Ishikawa (cell line): ENCODE results near the gene BMF.
A peak's percentile ranks its signal among the peaks of the same experiment; 100 is the strongest.

Source experiments
- CEBPB ChIP-seq: IDR thresholded peaks from 2 replicates; pipeline ENCODE4 v1.6.1; 2012
- CREB1 ChIP-seq: IDR thresholded peaks from 2 replicates; pipeline ENCODE4 v1.6.1; 2012; ENCODE audit warnings: low read depth
- EGR1 ChIP-seq: IDR thresholded peaks from 2 replicates; pipeline ENCODE4 v1.6.1; 2012
- EP300 ChIP-seq: IDR thresholded peaks from 2 replicates; pipeline ENCODE4 v1.6.1; 2012; ENCODE audit warnings: borderline replicate concordance
- FOXM1 ChIP-seq: IDR thresholded peaks from 2 replicates; pipeline ENCODE4 v1.6.1; 2012; ENCODE audit warnings: low read depth, borderline replicate concordance
- MAX ChIP-seq: IDR thresholded peaks from 2 replicates; pipeline ENCODE4 v1.6.1; 2012
- NFIC ChIP-seq: IDR thresholded peaks from 2 replicates; pipeline ENCODE4 v1.6.1; 2012
- RAD21 ChIP-seq: IDR thresholded peaks from 2 replicates; pipeline ENCODE4 v1.6.1; 2012; ENCODE audit warnings: low read depth
- REST ChIP-seq: IDR thresholded peaks from 2 replicates; pipeline ENCODE4 v1.6.1; 2012; ENCODE audit warnings: low read depth, mild to moderate bottlenecking
- TAF1 ChIP-seq: IDR thresholded peaks from 2 replicates; pipeline ENCODE4 v1.6.1; 2012; ENCODE audit warnings: low read depth, mild to moderate bottlenecking
- TCF12 ChIP-seq: IDR thresholded peaks from 2 replicates; pipeline ENCODE4 v1.6.1; 2012; ENCODE audit warnings: low read depth
- TEAD4 ChIP-seq: IDR thresholded peaks from 2 replicates; pipeline ENCODE4 v1.6.1; 2012
- YY1 ChIP-seq: IDR thresholded peaks from 2 replicates; pipeline ENCODE4 v1.6.1; 2012; ENCODE audit warnings: low read depth
- ZBTB7A ChIP-seq: IDR thresholded peaks from 2 replicates; pipeline ENCODE4 v1.6.1; 2012; ENCODE audit warnings: low read depth
- TF ChIP-seq, protein P1 (sequence below): IDR thresholded peaks from 2 replicates; pipeline ENCODE4 v1.6.1; 2012

Gene BMF

DNA sequence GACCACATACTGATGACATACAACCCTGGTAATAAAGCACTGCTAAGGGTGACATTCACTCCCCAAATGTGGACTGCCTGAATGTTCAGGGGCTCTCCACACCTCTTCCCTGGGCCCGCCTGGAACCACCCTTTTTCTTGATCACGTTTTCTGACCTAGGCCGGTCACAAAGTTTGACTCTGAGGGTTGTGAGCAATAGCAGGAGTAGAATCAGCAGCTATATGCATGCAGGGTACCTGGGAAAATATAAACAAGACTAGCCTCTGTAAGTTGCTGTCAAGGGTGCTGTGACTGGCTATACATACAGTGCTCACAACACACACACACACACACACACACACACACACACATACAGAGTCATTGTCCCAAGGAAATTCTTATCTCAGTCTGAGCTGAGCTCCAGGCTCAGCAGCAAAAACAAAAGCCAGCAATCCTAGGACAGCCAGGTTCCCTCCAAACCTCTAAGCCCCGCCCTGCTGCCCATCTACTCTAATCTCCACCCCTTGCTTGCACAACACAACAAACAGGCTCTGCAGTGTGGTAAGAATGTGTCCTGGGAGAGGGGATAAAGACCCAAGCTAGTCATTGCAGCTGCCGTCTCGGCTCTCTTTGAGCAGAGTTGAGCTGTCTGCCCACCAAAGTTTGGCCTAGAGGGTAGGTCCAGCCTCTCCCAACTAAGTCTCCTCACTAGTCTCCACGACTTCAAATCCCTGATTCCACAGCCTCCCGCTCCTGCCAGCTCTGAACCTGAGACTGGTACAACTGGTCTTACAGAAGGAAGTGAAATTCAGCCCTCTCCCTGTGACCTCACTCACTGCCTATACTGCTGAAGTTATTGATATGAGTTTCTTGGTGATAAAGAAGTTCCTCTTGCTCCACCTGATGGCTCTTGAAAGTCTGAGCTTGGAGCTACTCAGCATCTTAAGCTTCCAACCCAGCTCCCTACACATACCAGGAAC, 2.2 kb downstream of the BMF start:
- TF ChIP-seq TCF12 = 0 out of 2 replicates have a peak, but pooled peaks have one; percentile 30
- peak; percentile 96 for TF ChIP-seq CEBPB
- TF ChIP-seq NFIC = peak; percentile 35
- no peak for TF ChIP-seq FOXM1
- peak; percentile 32; the same call in 1 of the 2 replicates for TF ChIP-seq MAX
- TF ChIP-seq RAD21 = no peak

- TF ChIP-seq TCF12 = no peak
- TF ChIP-seq CREB1 = no peak
- no peak for TF ChIP-seq YY1
- TF ChIP-seq TEAD4 = no peak
These were observed 3.0 kb downstream of the BMF start for GRCh38 chr15:40105517-40106202.

DNA sequence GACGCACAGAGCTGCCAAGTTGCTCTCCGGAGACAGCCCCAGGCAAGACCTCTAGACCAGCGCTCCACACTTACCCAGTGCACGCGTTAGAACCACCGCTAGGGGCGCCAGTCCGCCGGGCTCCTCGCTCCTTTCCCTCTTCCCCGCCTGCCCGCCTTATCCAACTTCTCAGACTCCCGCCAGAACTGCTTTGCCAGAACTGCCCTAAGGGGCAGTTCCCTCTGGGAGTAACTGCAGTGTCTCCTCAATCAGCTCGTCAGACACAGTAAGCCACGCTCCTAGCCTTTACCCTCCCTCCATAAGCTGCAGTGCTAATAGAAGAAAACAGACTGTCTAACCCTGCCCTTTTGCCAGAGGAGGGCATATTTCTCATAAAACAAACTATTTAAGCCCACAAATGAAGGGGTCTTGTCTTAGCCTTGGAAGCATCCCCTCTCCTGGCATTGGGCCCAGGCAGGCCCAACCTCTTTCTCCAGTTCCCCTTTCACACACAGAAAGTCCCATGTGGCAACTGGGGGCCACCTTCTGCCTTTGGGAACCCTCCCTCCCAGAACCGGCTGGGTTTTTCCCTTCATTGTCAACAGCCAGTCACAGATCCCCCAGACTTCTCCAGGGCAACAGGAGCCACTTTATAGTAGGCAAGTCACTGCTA, 3.7 kb downstream of the BMF start:
- peak; percentile 49 for TF ChIP-seq NFIC
- TF ChIP-seq RAD21 = peak; percentile 77
- TF ChIP-seq CREB1 = no peak
- peak; percentile 86; the same call in 1 of the 2 replicates for TF ChIP-seq MAX
- 0 out of 2 replicates have a peak, but pooled peaks have one; percentile 4 for TF ChIP-seq YY1
- 0 out of 2 replicates have a peak, but pooled peaks have one; percentile 36 for TF ChIP-seq TCF12
- TF ChIP-seq, protein P1, sequence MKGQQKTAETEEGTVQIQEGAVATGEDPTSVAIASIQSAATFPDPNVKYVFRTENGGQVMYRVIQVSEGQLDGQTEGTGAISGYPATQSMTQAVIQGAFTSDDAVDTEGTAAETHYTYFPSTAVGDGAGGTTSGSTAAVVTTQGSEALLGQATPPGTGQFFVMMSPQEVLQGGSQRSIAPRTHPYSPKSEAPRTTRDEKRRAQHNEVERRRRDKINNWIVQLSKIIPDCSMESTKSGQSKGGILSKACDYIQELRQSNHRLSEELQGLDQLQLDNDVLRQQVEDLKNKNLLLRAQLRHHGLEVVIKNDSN = no peak
- TF ChIP-seq ZBTB7A = 0 out of 2 replicates have a peak, but pooled peaks have one; percentile 32

DNA sequence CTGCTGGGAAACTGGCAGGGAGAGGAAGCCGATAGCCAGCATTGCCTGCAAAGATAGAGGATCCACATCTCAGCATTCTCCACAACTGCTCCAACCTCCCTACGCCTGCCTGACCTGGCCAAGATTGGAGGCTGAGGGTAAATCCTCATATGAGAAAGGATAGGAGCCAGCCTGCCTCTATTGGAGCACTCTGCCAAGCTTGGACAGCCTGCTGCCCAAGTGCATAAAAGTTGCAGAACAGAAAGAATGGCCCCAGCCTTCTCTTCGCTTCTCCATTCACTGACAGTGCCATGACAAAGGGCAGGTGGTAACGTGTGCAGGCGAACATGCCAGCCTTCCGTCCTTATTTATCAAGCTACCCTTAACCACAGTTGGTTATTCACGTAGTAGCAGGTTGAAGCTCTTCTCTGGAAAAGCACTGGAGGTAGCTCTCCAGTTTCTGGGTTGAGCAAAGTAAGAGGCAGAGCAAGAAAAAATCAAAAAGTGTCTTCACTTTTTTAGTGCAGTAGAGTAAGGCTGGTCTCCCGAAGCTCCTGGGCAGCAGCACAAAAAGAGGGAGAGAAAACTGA, 4.3 kb downstream of the BMF start:
- TF ChIP-seq CEBPB (no peak), CREB1 (no peak), TCF12 (no peak), YY1 (0 out of 2 replicates have a peak, but pooled peaks have one; percentile 22), TAF1 (no peak)

DNA sequence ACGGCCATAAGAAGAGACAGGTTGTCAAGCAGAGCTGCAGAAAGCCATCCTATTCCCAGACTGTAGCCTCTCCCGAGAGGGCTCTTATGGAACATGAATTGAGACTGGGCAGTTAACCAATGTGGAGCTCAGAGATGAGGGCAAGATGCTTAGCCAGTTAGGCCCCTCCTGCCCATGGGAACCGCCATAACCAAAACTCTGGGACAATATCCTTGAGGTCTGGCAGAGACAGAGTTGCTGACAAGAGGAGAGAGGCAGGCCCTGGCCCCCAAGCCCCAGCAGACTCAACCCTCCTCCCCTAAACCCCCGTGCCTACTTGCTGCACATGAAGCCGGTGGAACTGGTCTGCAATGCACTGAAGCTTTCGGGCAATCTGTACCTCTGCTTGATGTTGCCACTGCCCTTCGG, 4.8 kb downstream of the BMF start:
- no peak for TF ChIP-seq RAD21
- no peak for TF ChIP-seq TEAD4
- TF ChIP-seq FOXM1 = 0 out of 2 replicates have a peak, but pooled peaks have one; percentile 3

- TF ChIP-seq TCF12 = peak; percentile 96; the same call in 1 of the 2 replicates
- TF ChIP-seq REST = no peak
- TF ChIP-seq EGR1 = no peak
- TF ChIP-seq CEBPB = peak; percentile 61; the same call in 1 of the 2 replicates
- peak; percentile 20; the same call in 1 of the 2 replicates for TF ChIP-seq RAD21
- TF ChIP-seq NFIC = peak; percentile 95
- TF ChIP-seq, protein P1 = peak; percentile 92
- TF ChIP-seq TAF1 = 0 out of 2 replicates have a peak, but pooled peaks have one; percentile 35
- peak; percentile 73 for TF ChIP-seq EP300
- TF ChIP-seq FOXM1 = peak; percentile 61
- TF ChIP-seq MAX = peak; percentile 98
- TF ChIP-seq ZBTB7A = peak; percentile 66
- no peak for TF ChIP-seq CREB1
- TF ChIP-seq TEAD4 = peak; percentile 23; the same call in 1 of the 2 replicates
- 0 out of 2 replicates have a peak, but pooled peaks have one; percentile 54 for TF ChIP-seq YY1
These were observed 5.5 kb downstream of the BMF start for GRCh38 chr15:40102897-40103858.
